Keratinocyte (primary cell): ENCODE results near the gene MS4A15. TPM values are rescaled to one million over a fixed set of nuclear protein-coding genes. Genes with fewer than 3 reads are reported as not detected.
"Not testable (repeated sequence)": the region's sequence is repeated elsewhere in the genome, so short reads cannot be mapped to it uniquely, and the experiment has no call there.

Experiments
- DNase-seq: peaks from one replicate; pipeline ENCODE4 v3.0.0-alpha.2; 2011; ENCODE audit warnings: low read depth, missing footprints, low spot score
- FAIRE-seq: peaks from 2 replicates; lab custom pipeline; 2011; peaks lifted over from hg19 to GRCh38; lab: Jason Lieb, UNC
- H2AFZ ChIP-seq: 2 replicates; pipeline ENCODE4 v1.6.0; 2012; ENCODE audit warnings: low read length, control low read depth, inconsistent platforms; ENCODE audit not compliant: control insufficient read depth
- H3K27ac ChIP-seq: 2 replicates; pipeline ENCODE4 v1.5.1; 2011; ENCODE audit warnings: low read length; ENCODE audit not compliant: control insufficient read depth, insufficient read depth
- H3K27me3 ChIP-seq: 3 replicates; pipeline ENCODE4 v1.6.0; 2011; ENCODE audit warnings: low read length; ENCODE audit not compliant: control insufficient read depth, insufficient read depth; ENCODE audit errors: extremely low read depth
- H3K36me3 ChIP-seq, 2 experiments: 2 replicates in 1 of 2; 3 replicates in 1 of 2; pipeline ENCODE4 v1.5.1; 2011; ENCODE audit warnings: low read length in 2 of 2, mild to moderate bottlenecking in 1 of 2; ENCODE audit not compliant: control insufficient read depth in 2 of 2, insufficient read depth in 2 of 2; ENCODE audit errors: extremely low read depth in 1 of 2
- H3K4me1 ChIP-seq: 3 replicates; pipeline ENCODE4 v1.5.1; 2011; ENCODE audit warnings: low read length; ENCODE audit not compliant: control insufficient read depth, insufficient read depth; ENCODE audit errors: extremely low read depth
- H3K4me2 ChIP-seq: 3 replicates; pipeline ENCODE4 v1.6.0; 2011; ENCODE audit warnings: low read depth, low read length; ENCODE audit not compliant: control insufficient read depth, insufficient read depth; ENCODE audit errors: extremely low read depth
- H3K4me3 ChIP-seq, 3 experiments: fragments of 200-600 bp in 1 of 3; sonication (generic) in 1 of 3; 2 replicates in 2 of 3; 3 replicates in 1 of 3; pipeline ENCODE4 v1.5.1; 2011 to 2016; ENCODE audit warnings: low read length in 3 of 3, mild to moderate bottlenecking in 3 of 3, control low read depth in 2 of 3, inconsistent platforms in 1 of 3, low read depth in 1 of 3, mixed read lengths in 1 of 3, mixed run types in 1 of 3, moderate library complexity in 1 of 3; ENCODE audit not compliant: control insufficient read depth in 2 of 3, insufficient read depth in 2 of 3; ENCODE audit errors: extremely low read depth in 1 of 3
- H3K79me2 ChIP-seq: 2 replicates; pipeline ENCODE4 v1.6.0; 2012; ENCODE audit warnings: low read length; ENCODE audit not compliant: control insufficient read depth, insufficient read depth
- H3K9ac ChIP-seq: 3 replicates; pipeline ENCODE4 v1.6.0; 2011; ENCODE audit warnings: low read length; ENCODE audit not compliant: control insufficient read depth, insufficient read depth; ENCODE audit errors: extremely low read depth
- H3K9me1 ChIP-seq: 3 replicates; pipeline ENCODE4 v1.6.0; 2011; ENCODE audit warnings: low read length; ENCODE audit not compliant: control insufficient read depth, insufficient read depth; ENCODE audit errors: extremely low read depth
- H3K9me3 ChIP-seq: 2 replicates; pipeline ENCODE4 v1.5.1; 2012; ENCODE audit warnings: low read depth, low read length; ENCODE audit not compliant: control insufficient read depth
- H4K20me1 ChIP-seq: 3 replicates; pipeline ENCODE4 v1.6.0; 2011; ENCODE audit warnings: low read length; ENCODE audit not compliant: control insufficient read depth, insufficient read depth; ENCODE audit errors: extremely low read depth
- EZH2 ChIP-seq: IDR thresholded peaks from one replicate; pipeline ENCODE4 v1.6.1; 2012; ENCODE audit warnings: inconsistent platforms, mild to moderate bottlenecking, low read length, moderate library complexity
- dilution Hi-C: fragments of 300-500 bp; cut with MboI; formaldehyde crosslinking; loops from one replicate; pipeline ENCODE4 v1.7.0; 2020; ENCODE audit warnings: low sequenced_read_pairs; ENCODE audit not compliant: extremely low pct_ligation_motif_present
- polyA plus RNA-seq, 5 experiments: library from polyadenylated mRNA; depleted of rRNA in 3 of 5; stranded (reverse) in 3 of 5; stranded (forward) in 1 of 5; unstranded in 1 of 5; fragments of >200 nt; gene quantifications; 1 replicate in 1 of 5; 2 replicates in 3 of 5; 3 replicates in 1 of 5; pipeline versions ENCODE4 v1.2.1 to v1.2.3, GENCODE V29; 2011 to 2012; ENCODE audit warnings: missing spikeins in 2 of 5, low read depth in 1 of 5, low replicate concordance in 1 of 5
- TF ChIP-seq, protein P1 (sequence below), 3 experiments: IDR thresholded peaks in 1 of 3; conservative IDR thresholded peaks in 1 of 3; optimal IDR thresholded peaks in 1 of 3; 2 replicates in 2 of 3; 3 replicates in 1 of 3; pipeline versions ENCODE3 to v1.5.1; 2011; ENCODE audit warnings: low read length in 3 of 3, mild to moderate bottlenecking in 3 of 3, moderate library complexity in 2 of 3, control low read depth in 1 of 3, inconsistent platforms in 1 of 3; ENCODE audit not compliant: insufficient read depth in 2 of 3; ENCODE audit errors: extremely low read depth in 1 of 3

MS4A15 gene
- polyA plus RNA-seq, 1 donor (not counting 4 experiments of a cell fraction or from before 2014, with no cell fraction given): 0.03 TPM

DNA sequence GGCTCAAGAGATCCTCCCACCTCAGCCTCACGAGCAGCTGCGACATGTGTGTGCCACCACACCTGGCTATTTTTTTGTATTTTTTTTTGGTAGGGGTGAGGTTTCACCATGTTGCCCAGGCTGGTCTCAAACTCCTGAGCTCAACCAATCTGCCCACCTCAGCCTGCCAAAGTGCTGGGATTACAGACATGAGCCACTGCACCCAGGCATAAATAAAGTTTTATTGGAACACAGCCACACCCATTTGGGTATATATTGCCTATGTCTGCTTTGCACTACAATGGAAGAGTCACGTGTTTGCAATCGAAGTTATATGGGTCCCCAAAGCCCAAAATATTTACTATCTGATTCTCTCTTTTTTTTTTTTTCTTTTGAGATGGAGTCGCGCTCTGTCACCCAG lies 1.8 kb upstream of the MS4A15 start:
- Histone ChIP-seq H3K27ac (no peak overlapping the region), H2AFZ (no peak overlapping the region), H3K9me1 (no peaks in the 10 kb centered on the region), H3K36me3 (no peaks in the 10 kb centered on the region), H3K4me3 (no peak overlapping the region), H3K9me3 (no peaks in the 10 kb centered on the region), H4K20me1 (no peaks in the 10 kb centered on the region), H3K4me2 (no peak overlapping the region), H3K79me2 (no peaks in the 10 kb centered on the region), H3K27me3 (no peaks in the 10 kb centered on the region), H3K9ac (no peak overlapping the region), H3K4me1 (no peaks in the 10 kb centered on the region)
- DNase-seq: no peak
- TF ChIP-seq, protein P1, sequence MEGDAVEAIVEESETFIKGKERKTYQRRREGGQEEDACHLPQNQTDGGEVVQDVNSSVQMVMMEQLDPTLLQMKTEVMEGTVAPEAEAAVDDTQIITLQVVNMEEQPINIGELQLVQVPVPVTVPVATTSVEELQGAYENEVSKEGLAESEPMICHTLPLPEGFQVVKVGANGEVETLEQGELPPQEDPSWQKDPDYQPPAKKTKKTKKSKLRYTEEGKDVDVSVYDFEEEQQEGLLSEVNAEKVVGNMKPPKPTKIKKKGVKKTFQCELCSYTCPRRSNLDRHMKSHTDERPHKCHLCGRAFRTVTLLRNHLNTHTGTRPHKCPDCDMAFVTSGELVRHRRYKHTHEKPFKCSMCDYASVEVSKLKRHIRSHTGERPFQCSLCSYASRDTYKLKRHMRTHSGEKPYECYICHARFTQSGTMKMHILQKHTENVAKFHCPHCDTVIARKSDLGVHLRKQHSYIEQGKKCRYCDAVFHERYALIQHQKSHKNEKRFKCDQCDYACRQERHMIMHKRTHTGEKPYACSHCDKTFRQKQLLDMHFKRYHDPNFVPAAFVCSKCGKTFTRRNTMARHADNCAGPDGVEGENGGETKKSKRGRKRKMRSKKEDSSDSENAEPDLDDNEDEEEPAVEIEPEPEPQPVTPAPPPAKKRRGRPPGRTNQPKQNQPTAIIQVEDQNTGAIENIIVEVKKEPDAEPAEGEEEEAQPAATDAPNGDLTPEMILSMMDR (optimal IDR thresholded peaks at IDR 0.05 in 1 of 3, IDR thresholded peaks at IDR 0.05 in 1 of 3, conservative IDR thresholded peaks at IDR 0.05 in 1 of 3; ENCODE audit: extremely low read depth in 1 of 3, insufficient read depth in 2 of 3, low read length in 3 of 3): no peak
- no peak for TF ChIP-seq EZH2
- dilution Hi-C loops: no loop called here
- no peak for FAIRE-seq

DNA sequence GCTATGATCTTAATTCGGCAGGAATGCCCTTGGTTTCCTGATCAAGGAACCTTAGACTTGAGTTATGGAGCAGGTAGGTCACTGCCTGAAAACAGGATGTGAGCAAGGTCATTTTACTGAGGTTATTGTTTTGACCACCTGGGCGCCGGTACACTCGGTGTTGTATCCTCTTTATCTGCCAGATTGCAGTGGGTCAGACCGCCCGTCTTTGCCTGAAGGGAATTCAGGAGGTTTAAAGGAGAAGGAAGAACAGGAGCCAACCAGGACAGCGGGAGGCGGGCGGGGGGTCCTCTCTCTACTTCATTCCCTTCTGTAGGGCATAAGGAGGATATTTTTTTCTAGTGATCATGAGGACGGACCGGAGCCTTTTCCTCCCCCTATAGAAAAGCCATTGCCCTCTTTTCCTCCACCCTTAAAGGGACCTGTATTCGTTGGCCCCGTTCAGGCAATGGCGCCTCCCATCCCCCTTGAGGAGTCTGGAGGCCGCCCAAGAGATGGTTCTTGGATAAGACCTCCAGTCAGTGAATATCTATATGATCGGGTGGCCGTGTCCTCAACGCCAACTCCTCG lies 649 bp downstream of the MS4A15 start:
- H3K27me3 ChIP-seq: no peaks in the 10 kb centered on the region
- no peak for DNase-seq

DNA sequence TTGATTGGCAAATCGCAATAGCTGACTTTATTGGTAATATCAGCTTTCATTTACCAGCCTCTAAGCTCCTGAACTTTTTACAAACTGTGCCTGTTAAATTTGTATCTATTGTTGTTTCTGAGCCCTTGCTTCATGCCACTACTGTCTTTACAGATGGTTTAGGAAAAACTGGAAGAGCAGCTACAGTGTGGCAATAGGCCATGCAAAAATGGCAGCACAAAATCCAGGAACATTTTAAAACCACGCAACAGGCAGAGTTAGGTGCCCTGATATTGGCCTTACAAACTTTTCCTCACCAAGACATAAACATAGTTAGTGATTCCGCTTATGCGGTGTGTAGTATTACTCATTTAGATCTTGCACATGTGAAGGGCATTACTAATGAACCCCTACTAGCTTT lies 2.0 kb downstream of the MS4A15 start:
- DNase-seq, H3K27ac ChIP-seq, H3K27me3 ChIP-seq, FAIRE-seq, H4K20me1 ChIP-seq, H3K9me3 ChIP-seq, H3K4me1 ChIP-seq, H3K4me3 ChIP-seq, dilution Hi-C loops, H3K9me1 ChIP-seq, H3K9ac ChIP-seq, H3K36me3 ChIP-seq, H3K79me2 ChIP-seq, H2AFZ ChIP-seq, H3K4me2 ChIP-seq: not testable (repeated sequence)

More for the DNA sequence above, 649 bp downstream of the MS4A15 start:
- Histone ChIP-seq H3K9me1 (no peaks in the 10 kb centered on the region), H3K4me2 (no peak overlapping the region), H3K9me3 (no peaks in the 10 kb centered on the region), H3K4me3 (no peak overlapping the region), H3K79me2 (no peaks in the 10 kb centered on the region), H4K20me1 (no peaks in the 10 kb centered on the region), H3K9ac (no peak overlapping the region), H2AFZ (no peak overlapping the region), H3K27ac (no peak overlapping the region), H3K36me3 (no peaks in the 10 kb centered on the region), H3K4me1 (no peaks in the 10 kb centered on the region)
- dilution Hi-C loops: no loop called here
- no peak for TF ChIP-seq EZH2
- TF ChIP-seq, protein P1 (optimal IDR thresholded peaks at IDR 0.05 in 1 of 3, IDR thresholded peaks at IDR 0.05 in 1 of 3, conservative IDR thresholded peaks at IDR 0.05 in 1 of 3; ENCODE audit: extremely low read depth in 1 of 3, insufficient read depth in 2 of 3, low read length in 3 of 3): no peak
- FAIRE-seq: no peak
